Left lobe of liver (tissue), 2 donors: ENCODE data around the gene UGT1A6. TPM values are rescaled to one million over a fixed set of nuclear protein-coding genes. Genes with fewer than 3 reads are reported as not detected.
"Not testable (repeated sequence)": the region's sequence is repeated elsewhere in the genome, so short reads cannot be mapped to it uniquely, and the experiment has no call there.

Source experiments
- ATAC-seq: fragments of 200-7000 bp; cut with Tn5 transposase; one replicate; pipeline ENCODE4 v1.9.1; 2020; ENCODE audit warnings: mild to moderate bottlenecking, moderate library complexity
- DNase-seq: peaks from one replicate; pipeline ENCODE4 v3.0.0-alpha.2; 2020; ENCODE audit warnings: low spot score
- total RNA-seq: library from RNA; stranded (reverse); gene quantifications from one replicate; pipeline ENCODE4 v1.2.1, GENCODE V29; 2021
- donor health status: DM: no; HTN: no; CAD: no; lungs with moderate emphysema.
- donor health status: DM: no; HTN: yes; CAD: no.

Gene UGT1A6
- total RNA-seq, 1 donor from 2014 or later: 181 TPM

GRCh38 chr2:233684640-233685039 is 8.1 kb upstream of the UGT1A6 start:
- no peak for DNase-seq
- ATAC-seq: no peak

GRCh38 chr2:233686928-233687327 is 5.8 kb upstream of the UGT1A6 start:
- ATAC-seq (no peak), DNase-seq (no peak)

GRCh38 chr2:233688341-233688740 is 4.3 kb upstream of the UGT1A6 start:
- ATAC-seq (no peak), DNase-seq (no peak)

- ATAC-seq (no peak), DNase-seq (no peak)
Measured at GRCh38 chr2:233689031-233689430, 3.7 kb upstream of the UGT1A6 start.

- no peak for DNase-seq
- ATAC-seq: no peak
Measured at GRCh38 chr2:233689501-233689900, 3.2 kb upstream of the UGT1A6 start.

GRCh38 chr2:233690444-233690843 is 2.2 kb upstream of the UGT1A6 start:
- ATAC-seq (no peak), DNase-seq (no peak)

- DNase-seq: no peak
- ATAC-seq: no peak
Measured at GRCh38 chr2:233691443-233692433, 952 bp upstream of the UGT1A6 start.

- peak; percentile 75 for ATAC-seq
- DNase-seq: peak; percentile 75
Measured at GRCh38 chr2:233693963-233694362, 1.3 kb downstream of the UGT1A6 start.

GRCh38 chr2:233698740-233699139 is 6.0 kb downstream of the UGT1A6 start:
- DNase-seq (no peak), ATAC-seq (no peak)

- no peak for DNase-seq
- ATAC-seq: peak; percentile 35
Measured at GRCh38 chr2:233699424-233700027, 6.8 kb downstream of the UGT1A6 start.

- peak; percentile 86 for ATAC-seq
Measured at GRCh38 chr2:233700028-233700635, 7.4 kb downstream of the UGT1A6 start.

GRCh38 chr2:233700842-233701241 is 8.2 kb downstream of the UGT1A6 start:
- DNase-seq, ATAC-seq: not testable (repeated sequence)

More at GRCh38 chr2:233700028-233700635, 7.4 kb downstream of the UGT1A6 start:
- DNase-seq: peak; percentile 77

GRCh38 chr2:233702238-233702637 is 9.5 kb downstream of the UGT1A6 start:
- DNase-seq: no peak
- no peak for ATAC-seq

- ATAC-seq (peak; percentile 92), DNase-seq (peak; percentile 96)
Measured at GRCh38 chr2:233705911-233706506, 13.3 kb downstream of the UGT1A6 start.

- ATAC-seq: peak; percentile 7
- no peak for DNase-seq
Measured at GRCh38 chr2:233706720-233707119, 14.0 kb downstream of the UGT1A6 start.

- ATAC-seq (no peak), DNase-seq (no peak)
Measured at GRCh38 chr2:233707940-233708644, 15.4 kb downstream of the UGT1A6 start.

GRCh38 chr2:233708942-233709341 is 16.3 kb downstream of the UGT1A6 start:
- ATAC-seq (no peak), DNase-seq (no peak)

- ATAC-seq: peak; percentile 95
- peak; percentile 86 for DNase-seq
Measured at GRCh38 chr2:233711312-233712008, 18.8 kb downstream of the UGT1A6 start.

GRCh38 chr2:233712611-233713261 is 20.0 kb downstream of the UGT1A6 start, which contains the start of gene UGT1A5:
TSS of gene UGT1A5 (plus strand) at chr2:233712907. CDS start at chr2:233712992, 85 bp downstream.
- no peak for DNase-seq
- no peak for ATAC-seq
